Hepatocyte (in vitro differentiated cells): ENCODE data around the gene ATP6V1D.

Source experiments
- CTCF ChIP-seq: fragments of 200-600 bp; sonication (generic); IDR thresholded peaks from 2 replicates; pipeline ENCODE4 v1.5.1; 2016; ENCODE audit warnings: antibody characterized with exemption, mild to moderate bottlenecking; ENCODE audit not compliant: poor library complexity
- EZH2 ChIP-seq: fragments of 200-600 bp; sonication (generic); IDR thresholded peaks from 2 replicates; pipeline ENCODE4 v1.6.1; 2016; ENCODE audit warnings: antibody characterized with exemption, mild to moderate bottlenecking, borderline replicate concordance
- EZH2phosphoT487 ChIP-seq: fragments of 200-600 bp; sonication (generic); IDR thresholded peaks from one replicate; pipeline ENCODE4 v1.6.1; 2018; ENCODE audit warnings: antibody characterized with exemption, mild to moderate bottlenecking, low read depth, moderate library complexity; ENCODE audit not compliant: unreplicated experiment, severe bottlenecking

DNA sequence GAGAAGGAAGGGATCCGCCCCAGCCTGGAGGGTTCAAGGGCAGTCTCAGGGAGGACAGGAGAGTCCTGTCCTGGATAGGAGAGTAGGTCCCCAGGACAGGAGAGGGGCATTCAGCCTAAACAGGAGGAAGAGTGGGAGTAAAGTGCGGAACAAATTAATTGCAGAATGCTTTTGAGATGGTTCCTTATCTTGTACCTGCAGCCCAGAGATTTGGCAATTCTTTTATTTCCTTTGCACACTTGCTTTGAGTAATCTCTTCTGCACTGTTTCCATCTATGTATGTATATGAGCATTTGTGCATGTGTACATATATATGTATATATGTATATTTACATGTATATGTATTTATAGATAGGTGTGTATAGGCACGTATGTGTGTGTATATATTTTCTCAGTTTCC lies 29.7 kb upstream of the ATP6V1D start:
- no peak for TF ChIP-seq CTCF
- TF ChIP-seq EZH2phosphoT487: no peak
- TF ChIP-seq EZH2: no peak
